ENCODE measurements around the gene CCT2. TPM values are rescaled to one million over a fixed set of nuclear protein-coding genes. Genes with fewer than 3 reads are reported as not detected.

Gene CCT2
- total and polyA plus RNA-seq, 10 of the 15 experiments (the other 5 are each of a cell fraction or from before 2014, with no cell fraction given): 242 to 418 (median 348) TPM

- Histone ChIP-seq H3K4me3 (no peak overlapping the region), H3K4me2 (ENCODE audit: control insufficient read depth, insufficient read depth) (no peak overlapping the region), H3K79me2 (ENCODE audit: control insufficient read depth, insufficient read depth, low read length) (no peaks in the 10 kb centered on the region), H3K9me3 (replicated peaks; ENCODE audit: control insufficient read depth, insufficient read depth, low read length) (no peaks in the 10 kb centered on the region), H3K27ac (ENCODE audit: control insufficient read depth, insufficient read depth) (no peak overlapping the region), H4K20me1 (ENCODE audit: control insufficient read depth, insufficient read depth) (no peaks in the 10 kb centered on the region), H3K27me3 (replicated peaks in 1 of 2; ENCODE audit: control insufficient read depth in 2 of 2, insufficient read depth in 2 of 2, low read length in 1 of 2) (no peaks in the 10 kb centered on the region), H3K36me3 (ENCODE audit: control insufficient read depth in 2 of 2, insufficient read depth in 2 of 2, low read length in 1 of 2) (no peaks in the 10 kb centered on the region), H3K4me1 (ENCODE audit: control insufficient read depth, insufficient read depth, low read length) (no peaks in the 10 kb centered on the region), H3K9ac (ENCODE audit: control insufficient read depth, insufficient read depth, low read length) (no peak overlapping the region), H2AFZ (ENCODE audit: control insufficient read depth, low read depth, low read length) (no peak overlapping the region)
- BruUV-seq (replicated peaks): no TSS peak
- SMC1A ChIA-PET (ENCODE audit: uncharacterized antibody, unreplicated experiment): interaction anchor here (1.0 to 1.7 kb wide), 5 partner anchors 13 to 198 kb away, joined by 3 to 7 read pairs (median 4); no protein-coding TSS in a partner anchor
- FAIRE-seq (no peak), ATAC-seq (no peak), DNase-seq (ENCODE audit: low read depth, low spot score) (no peak)
- TF ChIP-seq NKRF (conservative IDR thresholded peaks at IDR 0.05) (no peak), MAX (IDR thresholded peaks at IDR 0.05; ENCODE audit: low read depth, low read length) (no peak), SIX5 (IDR thresholded peaks at IDR 0.05; ENCODE audit: low read depth, low read length, severe bottlenecking) (no peak), EP300 (IDR thresholded peaks at IDR 0.05; ENCODE audit: borderline replicate concordance in 1 of 2, control insufficient read depth in 1 of 2, low read depth in 2 of 2, low read length in 2 of 2) (no peak), ZNF24 (IDR thresholded peaks at IDR 0.05) (no peak), TCF3 (IDR thresholded peaks at IDR 0.05; ENCODE audit: borderline replicate concordance, insufficient read depth, low read depth, low read length) (no peak), POLR2AphosphoS5 (IDR thresholded peaks at IDR 0.05; ENCODE audit: low read length) (no peak), TCF12 (IDR thresholded peaks at IDR 0.05; ENCODE audit: low read depth, low read length) (no peak), FOXK2 (IDR thresholded peaks at IDR 0.05) (no peak), ESRRA (IDR thresholded peaks at IDR 0.05; ENCODE audit: low read length) (no peak), HDAC2 (IDR thresholded peaks at IDR 0.05) (no peak), DPF2 (IDR thresholded peaks at IDR 0.05) (no peak), ATF3 (IDR thresholded peaks at IDR 0.05; ENCODE audit: borderline replicate concordance, extremely low read depth, low read depth, low read length) (no peak), CREM (IDR thresholded peaks at IDR 0.05; ENCODE audit: low read depth) (no peak), SP1 (IDR thresholded peaks at IDR 0.05; ENCODE audit: low read depth, low read length) (no peak), ATF2 (IDR thresholded peaks at IDR 0.05; ENCODE audit: low read length) (no peak), WRNIP1 (IDR thresholded peaks at IDR 0.05; ENCODE audit: borderline replicate concordance, low read depth, low read length) (no peak)
- POLR2A ChIA-PET: no interaction called here
- RAD21 ChIA-PET (ENCODE audit: unreplicated experiment): no interaction called here
- 98% methylated on average over 6 of the region's 6 CpGs for WGBS (ENCODE audit: insufficient coverage, insufficient replicate concordance, low lambda C conversion rate, missing lambda C conversion rate)
- CTCF ChIA-PET: interaction anchor here (1.0 to 2.4 kb wide), 3 partner anchors 15 to 197 kb away, joined by 3 to 20 read pairs (median 4); no protein-coding TSS in a partner anchor
- intact Hi-C loops (cut with micrococcal nuclease; ENCODE audit: unreplicated experiment) (no loop called here), in situ Hi-C loops (cut with MboI) (no loop called here)
Measured at GRCh38 chr12:69555461-69555860, 29.8 kb upstream of the CCT2 start.
